ENCODE measurements around the gene OTUD3. TPM values are rescaled to one million over a fixed set of nuclear protein-coding genes. Genes with fewer than 3 reads are reported as not detected.

Gene OTUD3
- total RNA-seq, 1 donor: 5.8 TPM

DNA sequence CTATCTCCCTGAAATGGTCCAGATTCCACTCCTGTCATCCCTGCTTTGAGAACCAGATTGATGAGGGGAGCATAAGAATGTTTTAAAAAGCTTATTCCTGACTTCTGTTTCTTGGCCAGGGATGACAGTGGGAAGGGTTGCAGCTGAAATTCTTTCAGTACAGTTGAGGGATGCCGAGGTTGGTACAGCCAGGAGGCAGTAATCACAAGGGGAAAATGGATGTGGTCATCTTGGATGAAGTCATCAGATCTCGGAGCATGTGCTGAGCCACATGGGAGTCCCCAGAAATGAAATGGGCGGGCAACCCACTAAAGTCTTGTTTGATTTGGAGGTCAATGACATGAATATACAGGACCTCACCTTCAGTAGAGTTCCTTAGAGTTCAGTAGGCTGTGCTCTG lies 59.9 kb downstream of the OTUD3 start:
- peak; percentile 15 for DNase-seq (ENCODE audit: low read depth)
- H3K4me3 ChIP-seq (ENCODE audit: low read depth, low read length): no peak overlapping the region
- TF ChIP-seq, protein P1, sequence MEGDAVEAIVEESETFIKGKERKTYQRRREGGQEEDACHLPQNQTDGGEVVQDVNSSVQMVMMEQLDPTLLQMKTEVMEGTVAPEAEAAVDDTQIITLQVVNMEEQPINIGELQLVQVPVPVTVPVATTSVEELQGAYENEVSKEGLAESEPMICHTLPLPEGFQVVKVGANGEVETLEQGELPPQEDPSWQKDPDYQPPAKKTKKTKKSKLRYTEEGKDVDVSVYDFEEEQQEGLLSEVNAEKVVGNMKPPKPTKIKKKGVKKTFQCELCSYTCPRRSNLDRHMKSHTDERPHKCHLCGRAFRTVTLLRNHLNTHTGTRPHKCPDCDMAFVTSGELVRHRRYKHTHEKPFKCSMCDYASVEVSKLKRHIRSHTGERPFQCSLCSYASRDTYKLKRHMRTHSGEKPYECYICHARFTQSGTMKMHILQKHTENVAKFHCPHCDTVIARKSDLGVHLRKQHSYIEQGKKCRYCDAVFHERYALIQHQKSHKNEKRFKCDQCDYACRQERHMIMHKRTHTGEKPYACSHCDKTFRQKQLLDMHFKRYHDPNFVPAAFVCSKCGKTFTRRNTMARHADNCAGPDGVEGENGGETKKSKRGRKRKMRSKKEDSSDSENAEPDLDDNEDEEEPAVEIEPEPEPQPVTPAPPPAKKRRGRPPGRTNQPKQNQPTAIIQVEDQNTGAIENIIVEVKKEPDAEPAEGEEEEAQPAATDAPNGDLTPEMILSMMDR (IDR thresholded peaks at IDR 0.05; ENCODE audit: insufficient read depth, low read length): no peak

DNA sequence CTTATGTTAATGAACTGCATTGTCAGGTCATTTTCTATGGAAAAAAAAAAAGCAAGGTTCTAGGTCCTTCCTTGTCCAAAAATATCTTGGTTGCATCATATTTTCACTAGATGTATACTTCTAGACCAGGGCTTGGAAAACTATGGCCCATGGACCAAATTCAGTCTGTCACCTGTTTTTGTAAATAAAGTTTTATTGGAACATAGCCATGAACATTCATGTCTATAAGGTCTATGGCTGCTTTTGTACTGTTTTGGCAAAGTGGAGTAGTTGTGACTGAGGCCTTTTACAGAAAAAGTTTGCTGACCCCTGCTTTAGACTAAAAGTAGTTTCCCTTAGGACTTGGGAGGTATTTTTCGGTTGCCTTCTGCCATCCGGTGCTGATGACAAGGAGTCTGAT lies 60.5 kb downstream of the OTUD3 start:
- H3K4me3 ChIP-seq (ENCODE audit: low read depth, low read length): no peak overlapping the region
- TF ChIP-seq, protein P1 (IDR thresholded peaks at IDR 0.05; ENCODE audit: insufficient read depth, low read length): no peak
- no peak for DNase-seq (ENCODE audit: low read depth)

DNA sequence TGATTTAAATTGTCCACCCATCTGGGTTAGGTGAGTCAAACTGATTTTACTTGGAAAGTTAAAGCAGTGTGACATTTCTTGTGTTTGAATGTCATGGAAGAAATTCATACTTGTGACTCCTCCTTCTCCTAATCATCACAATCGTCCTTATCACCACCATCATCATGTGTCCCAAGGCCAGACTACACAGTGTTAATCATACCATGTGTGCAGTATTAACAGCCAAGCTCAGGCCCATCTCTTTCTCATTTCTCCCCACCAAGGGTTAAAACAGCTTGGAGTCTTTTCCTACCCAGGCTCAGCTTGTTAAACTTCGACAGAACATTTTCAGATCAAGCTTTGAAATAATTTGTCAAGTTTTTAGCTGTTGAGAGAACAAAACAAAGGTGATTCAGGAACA lies 63.7 kb downstream of the OTUD3 start:
- DNase-seq (ENCODE audit: low read depth): no peak
- H3K4me3 ChIP-seq (ENCODE audit: low read depth, low read length): no peak overlapping the region
- TF ChIP-seq, protein P1 (IDR thresholded peaks at IDR 0.05; ENCODE audit: insufficient read depth, low read length): no peak

GRCh38 chr1:19946331-19946751 lies 64.1 kb downstream of the OTUD3 start:
- no peak overlapping the region for H3K4me3 ChIP-seq (ENCODE audit: low read depth, low read length)
- TF ChIP-seq, protein P1 (IDR thresholded peaks at IDR 0.05; ENCODE audit: insufficient read depth, low read length): no peak
- DNase-seq (ENCODE audit: low read depth): no peak

- TF ChIP-seq, protein P1 (IDR thresholded peaks at IDR 0.05; ENCODE audit: insufficient read depth, low read length): no peak
- H3K4me3 ChIP-seq (ENCODE audit: low read depth, low read length): no peak overlapping the region
- no peak for DNase-seq (ENCODE audit: low read depth)
Measured at GRCh38 chr1:19946971-19947370, 64.8 kb downstream of the OTUD3 start.

GRCh38 chr1:19949016-19949415 lies 66.8 kb downstream of the OTUD3 start:
- H3K4me3 ChIP-seq (ENCODE audit: low read depth, low read length): no peak overlapping the region
- DNase-seq (ENCODE audit: low read depth): peak; percentile 75
- TF ChIP-seq, protein P1 (IDR thresholded peaks at IDR 0.05; ENCODE audit: insufficient read depth, low read length): no peak

DNA sequence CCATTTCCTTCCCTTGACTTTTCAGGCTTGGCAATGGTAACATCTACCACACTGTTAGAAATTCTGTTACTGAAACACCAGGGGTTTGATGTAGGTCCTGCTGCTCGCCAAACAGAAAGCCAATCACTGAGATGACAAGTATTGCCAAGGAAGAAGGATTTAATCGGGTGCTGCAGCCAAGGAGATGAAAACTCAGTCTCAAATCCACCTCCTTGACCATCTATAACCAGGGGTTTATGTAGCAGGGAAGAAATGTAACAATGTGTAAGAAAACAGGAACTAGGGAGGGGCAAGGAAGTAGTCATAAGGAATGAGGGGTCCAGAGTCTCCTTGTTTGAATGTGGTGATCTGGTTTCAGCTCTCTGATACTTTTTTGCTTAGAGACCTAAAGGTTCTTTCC lies 71.9 kb downstream of the OTUD3 start:
- TF ChIP-seq, protein P1 (IDR thresholded peaks at IDR 0.05; ENCODE audit: insufficient read depth, low read length): no peak
- no peak for DNase-seq (ENCODE audit: low read depth)
- no peak overlapping the region for H3K4me3 ChIP-seq (ENCODE audit: low read depth, low read length)
